IMR-90 (cell line): Measurements from ENCODE around the gene TIGD2. TPM values are rescaled to one million over a fixed set of nuclear protein-coding genes. Genes with fewer than 3 reads are reported as not detected.
A peak's percentile ranks its signal among the peaks of the same experiment; 100 is the strongest.

Experiments used
- ATAC-seq: fragments of 200-7000 bp; cut with Tn5 transposase; 2 replicates; pipeline ENCODE4 v1.9.1; 2020; ENCODE audit warnings: low read depth, mild to moderate bottlenecking, moderate library complexity
- BruUV-seq: library from RNA; stranded (reverse); fragments of 400-500 nt; replicated peaks from 2 replicates; lab custom pipeline; 2021; lab: Mats Ljungman, UMichigan
- CTCF ChIA-PET: fragments of 300-600 bp; formaldehyde crosslinking; extraction: SDS; loops from one replicate; lab custom pipeline; 2021; ENCODE audit warnings: antibody characterized with exemption; lab: Yijun Ruan, JAX
- POLR2A ChIA-PET: fragments of 300-600 bp; sonication (Branson Sonifier 250); formaldehyde crosslinking; loops from one replicate; lab custom pipeline; 2022; ENCODE audit warnings: antibody characterized with exemption; ENCODE audit not compliant: unreplicated experiment; lab: Charles Lee
- DNase-seq: peaks from one replicate; pipeline ENCODE4 v3.0.0; 2013
- H2AFZ ChIP-seq: replicated peaks from 2 replicates; pipeline ENCODE3; 2013; ENCODE audit warnings: low read length, mild to moderate bottlenecking; ENCODE audit not compliant: poor library complexity
- H2AK5ac ChIP-seq: 2 replicates; pipeline ENCODE4 v1.6.1; 2013; ENCODE audit warnings: low read depth, low read length, inconsistent platforms
- H2AK9ac ChIP-seq: replicated peaks from 2 replicates; pipeline ENCODE3; 2013; ENCODE audit warnings: mild to moderate bottlenecking, low read depth, low read length, moderate library complexity; ENCODE audit not compliant: poor library complexity
- H2BK120ac ChIP-seq: 2 replicates; pipeline ENCODE4 v1.6.1; 2013; ENCODE audit warnings: low read depth, low read length, inconsistent platforms
- H2BK15ac ChIP-seq: 3 replicates; pipeline ENCODE4 v1.6.1; 2013; ENCODE audit warnings: low read depth, low read length, inconsistent platforms
- H2BK20ac ChIP-seq: 2 replicates; pipeline ENCODE4 v1.6.1; 2013; ENCODE audit warnings: low read depth, mild to moderate bottlenecking, inconsistent platforms, low read length, moderate library complexity
- H2BK5ac ChIP-seq: 2 replicates; pipeline ENCODE4 v1.6.1; 2013; ENCODE audit warnings: mild to moderate bottlenecking, low read depth, low read length, inconsistent platforms; ENCODE audit not compliant: poor library complexity, severe bottlenecking
- H3K14ac ChIP-seq: replicated peaks from 2 replicates; pipeline ENCODE4 v1.6.1; 2013; ENCODE audit warnings: low read depth, low read length, inconsistent platforms
- H3K18ac ChIP-seq: 2 replicates; pipeline ENCODE4 v1.6.1; 2013; ENCODE audit warnings: low read depth, low read length, control low read depth
- H3K23ac ChIP-seq: 2 replicates; pipeline ENCODE4 v1.6.1; 2013; ENCODE audit warnings: low read depth, low read length, inconsistent platforms
- H3K27ac ChIP-seq: 2 replicates; pipeline ENCODE4 v1.5.1; 2013; ENCODE audit warnings: mild to moderate bottlenecking, control low read depth, low read length; ENCODE audit not compliant: insufficient read depth
- H3K27me3 ChIP-seq: 2 replicates; pipeline ENCODE4 v1.6.1; 2013; ENCODE audit warnings: low read length; ENCODE audit not compliant: control insufficient read depth, insufficient read depth
- H3K36me3 ChIP-seq: 2 replicates; pipeline ENCODE4 v1.6.1; 2013; ENCODE audit warnings: low read length, mixed read lengths; ENCODE audit not compliant: control insufficient read depth, insufficient read depth
- H3K4ac ChIP-seq: 2 replicates; pipeline ENCODE4 v1.6.1; 2013; ENCODE audit warnings: low read depth, low read length, inconsistent platforms
- H3K4me1 ChIP-seq: 2 replicates; pipeline ENCODE4 v1.6.1; 2013; ENCODE audit warnings: low read length, mixed read lengths; ENCODE audit not compliant: control insufficient read depth, insufficient read depth
- H3K4me2 ChIP-seq: 2 replicates; pipeline ENCODE4 v1.6.1; 2013; ENCODE audit warnings: low read depth, mild to moderate bottlenecking, control low read depth, low read length, moderate library complexity
- H3K4me3 ChIP-seq: 2 replicates; pipeline ENCODE4 v1.5.1; 2013; ENCODE audit warnings: low read depth, mild to moderate bottlenecking, control low read depth, low read length, moderate library complexity; ENCODE audit not compliant: insufficient read depth
- H3K56ac ChIP-seq: 2 replicates; pipeline ENCODE4 v1.6.1; 2013; ENCODE audit warnings: low read length, inconsistent platforms; ENCODE audit not compliant: insufficient read depth; ENCODE audit errors: extremely low read depth
- H3K79me1 ChIP-seq, 2 experiments: 2 replicates each; pipeline ENCODE4 v1.6.1; 2013; ENCODE audit warnings: low read length in 2 of 2, inconsistent platforms in 1 of 2, low read depth in 1 of 2
- H3K9ac ChIP-seq: 2 replicates; pipeline ENCODE4 v1.6.1; 2013; ENCODE audit warnings: low read depth, low read length, control low read depth
- H3K9me1 ChIP-seq: 2 replicates; pipeline ENCODE4 v1.6.1; 2013; ENCODE audit warnings: low read length, inconsistent platforms; ENCODE audit not compliant: insufficient read depth
- H3K9me3 ChIP-seq: 2 replicates; pipeline ENCODE4 v1.6.1; 2013; ENCODE audit warnings: low read length; ENCODE audit not compliant: control insufficient read depth, insufficient read depth
- H4K20me1 ChIP-seq: 2 replicates; pipeline ENCODE4 v1.6.1; 2013; ENCODE audit warnings: low read length, inconsistent platforms; ENCODE audit not compliant: insufficient read depth
- H4K5ac ChIP-seq: 2 replicates; pipeline ENCODE4 v1.6.1; 2013; ENCODE audit warnings: mild to moderate bottlenecking, low read depth, low read length, control low read depth
- H4K8ac ChIP-seq, 2 experiments: 2 replicates each; pipeline ENCODE4 v1.6.1; 2013; ENCODE audit warnings: low read depth in 2 of 2, low read length in 2 of 2, control low read depth in 1 of 2, inconsistent platforms in 1 of 2
- H4K91ac ChIP-seq: 2 replicates; pipeline ENCODE4 v1.6.1; 2013; ENCODE audit warnings: low read depth, low read length, inconsistent platforms; ENCODE audit not compliant: insufficient read depth
- BHLHE40 ChIP-seq: fragments of 150-350 bp; IDR thresholded peaks from 2 replicates; pipeline ENCODE4 v1.6.1; 2016; ENCODE audit warnings: mild to moderate bottlenecking, low read depth, low read length
- CEBPB ChIP-seq: IDR thresholded peaks from 2 replicates; pipeline ENCODE4 v1.6.1; 2012; ENCODE audit warnings: low read depth, low read length, improper control_type of control experiment
- CTCF ChIP-seq: conservative IDR thresholded peaks from 2 replicates; pipeline ENCODE4 v1.5.1; 2012; ENCODE audit warnings: mild to moderate bottlenecking, low read depth, low read length, improper control_type of control experiment
- ELK1 ChIP-seq: fragments of 150-350 bp; IDR thresholded peaks from 2 replicates; pipeline ENCODE4 v1.6.1; 2016; ENCODE audit warnings: low read depth, mild to moderate bottlenecking, low read length, moderate library complexity, borderline replicate concordance
- FOS ChIP-seq: fragments of 150-350 bp; IDR thresholded peaks from 2 replicates; pipeline ENCODE4 v1.6.1; 2016; ENCODE audit warnings: low read depth, low read length
- MAFK ChIP-seq: IDR thresholded peaks from 2 replicates; pipeline ENCODE4 v1.6.1; 2012; ENCODE audit warnings: low read depth, low read length, improper control_type of control experiment
- MAZ ChIP-seq: IDR thresholded peaks from 2 replicates; pipeline ENCODE4 v1.6.1; 2012; ENCODE audit warnings: low read depth, mild to moderate bottlenecking, low read length, improper control_type of control experiment, moderate library complexity, borderline replicate concordance
- POLR2A ChIP-seq: IDR thresholded peaks from 2 replicates; pipeline ENCODE4 v1.6.1; 2012; ENCODE audit warnings: mild to moderate bottlenecking, low read depth, low read length
- RCOR1 ChIP-seq: IDR thresholded peaks from 2 replicates; pipeline ENCODE4 v1.6.1; 2012; ENCODE audit warnings: mild to moderate bottlenecking, low read length, improper control_type of control experiment; ENCODE audit not compliant: insufficient replicate concordance
- RFX5 ChIP-seq: IDR thresholded peaks from 2 replicates; pipeline ENCODE4 v1.8.0; 2012; ENCODE audit warnings: low read depth, mild to moderate bottlenecking, low read length, moderate library complexity
- SMC3 ChIP-seq: fragments of 150-350 bp; IDR thresholded peaks from 2 replicates; pipeline ENCODE4 v1.6.1; 2016; ENCODE audit warnings: low read depth, mild to moderate bottlenecking, antibody characterized with exemption, low read length, moderate library complexity
- WGBS, 2 experiments: methylation state at CpG; one replicate each; pipeline versions ENCODE4 v1.1.5 to v1.1.7; 2013; ENCODE audit warnings: missing lambda C conversion rate in 2 of 2; ENCODE audit not compliant: insufficient read length in 1 of 2; ENCODE audit errors: extremely low coverage in 2 of 2; 5-methylcytosine and 5-hydroxymethylcytosine counted together
- dilution Hi-C: fragments of 300-500 bp; cut with HindIII; formaldehyde crosslinking; loops from one replicate; pipeline ENCODE4 v1.14.3; 2018; ENCODE audit warnings: low sequenced_read_pairs; ENCODE audit not compliant: unreplicated experiment
- in situ Hi-C: fragments of 300-500 bp; cut with MboI; formaldehyde crosslinking; loops from 3 replicates; pipeline ENCODE4 v1.14.3; 2019; ENCODE audit warnings: low sequenced_read_pairs, inconsistent platforms, mixed read lengths
- intact Hi-C: fragments of 100-400 bp; cut with micrococcal nuclease; formaldehyde crosslinking; loops from 2 replicates; pipeline ENCODE4 v1.10.0; 2022
- polyA plus RNA-seq, 3 experiments: library from polyadenylated mRNA; depleted of rRNA; stranded (reverse); fragments of >200 nt; gene quantifications; 2 replicates each; pipeline ENCODE4 v1.2.3, GENCODE V29; 2012; ENCODE audit warnings: low replicate concordance in 1 of 3
- total RNA-seq: library from RNA; depleted of rRNA; stranded (reverse); fragments of >200 nt; gene quantifications from 2 replicates; pipeline ENCODE4 v1.2.3, GENCODE V29; 2012

The TIGD2 gene
- total and polyA plus RNA-seq, 2 of the 4 experiments (the other 2 are of a cell fraction) = 5.6 to 12.4 TPM

GRCh38 chr4:89111833-89112563 lies 665 bp downstream of the TIGD2 start (continued):
- no peak for TF ChIP-seq ELK1
- TF ChIP-seq RCOR1 = no peak

GRCh38 chr4:89113415-89113814 lies 2.1 kb downstream of the TIGD2 start:
- Histone ChIP-seq H2AK5ac (no peak overlapping the region), H4K91ac (no peak overlapping the region), H3K56ac (no peak overlapping the region), H3K4me1 (peaks cover 2% of the 10 kb centered on the region; the same call in 1 of the 2 replicates), H3K9ac (no peak overlapping the region), H3K4ac (no peak overlapping the region), H3K36me3 (peaks cover 6% of the 10 kb centered on the region), H2BK20ac (0 out of 2 replicates have a peak overlapping the region, but pooled peaks have one; percentile 0), H3K4me3 (no peak overlapping the region), H4K8ac (no peak overlapping the region), H4K20me1 (no peaks in the 10 kb centered on the region; the same call in 1 of the 2 replicates), H3K79me1 (peaks cover 17 to 27% of the 10 kb centered on the region in 2 experiments), H3K27ac (no peak overlapping the region), H2AFZ (no peak overlapping the region), H2BK5ac (no peak overlapping the region), H3K27me3 (peaks cover 19% of the 10 kb centered on the region), H3K23ac (no peak overlapping the region), H2AK9ac (no peak overlapping the region), H3K18ac (no peak overlapping the region), H2BK15ac (no peak overlapping the region), H3K9me3 (peaks cover 2% of the 10 kb centered on the region; the same call in 1 of the 2 replicates), H3K4me2 (no peak overlapping the region), H2BK120ac (no peak overlapping the region), H3K9me1 (no peaks in the 10 kb centered on the region), H3K14ac (no peak overlapping the region), H4K5ac (no peak overlapping the region)
- ChIA-PET POLR2A (no interaction called here), CTCF (no interaction called here)
- DNase-seq (no peak), ATAC-seq (no peak)
- in situ Hi-C loops (loop anchor here (10.0 kb wide), 1 partner anchor 589 kb away; the partner anchor contains the start of gene PYURF), intact Hi-C loops (loop anchor here (5.0 kb wide), 1 partner anchor 581 kb away; no protein-coding TSS in a partner anchor), dilution Hi-C loops (no loop called here)
- BruUV-seq = no TSS peak
- no CpG with 5 or more reads among the region's 2 CpGs for WGBS, 2 experiments
- TF ChIP-seq CEBPB (no peak), CTCF (no peak), ELK1 (no peak), POLR2A (no peak), MAFK (no peak), FOS (no peak), SMC3 (no peak), RFX5 (no peak), MAZ (no peak), BHLHE40 (no peak)
